Erythroblast (primary cell): ENCODE results near the gene CASZ1.

Experiments used
- DNase-seq, 2 experiments: peaks; one replicate each; lab custom pipeline; 2025; lab: John Stamatoyannopoulos, UW
- GATA1 ChIP-seq: IDR thresholded peaks from 2 replicates; pipeline ENCODE4 v1.6.1; 2011; ENCODE audit warnings: low read depth, mild to moderate bottlenecking, control low read depth, low read length, moderate library complexity
- POLR2A ChIP-seq: IDR thresholded peaks from 2 replicates; pipeline ENCODE4 v1.6.1; 2011; ENCODE audit warnings: mild to moderate bottlenecking, low read length

The CASZ1 gene

GRCh38 chr1:10818262-10819197 is 22.1 kb upstream of the CASZ1 start:
- DNase-seq, result no peak
- TF ChIP-seq POLR2A, result no peak
- TF ChIP-seq GATA1, result no peak

- DNase-seq, result no peak
These were observed 20.4 kb upstream of the CASZ1 start for GRCh38 chr1:10816743-10817369.

GRCh38 chr1:10816233-10816632 is 19.8 kb upstream of the CASZ1 start:
- no peak for TF ChIP-seq GATA1
- TF ChIP-seq POLR2A, result no peak
- no peak for DNase-seq

More at GRCh38 chr1:10816743-10817369, 20.4 kb upstream of the CASZ1 start:
- TF ChIP-seq POLR2A, result no peak
- no peak for TF ChIP-seq GATA1

- TF ChIP-seq GATA1 (no peak), POLR2A (no peak)
- DNase-seq, result no peak
These were observed 19.4 kb upstream of the CASZ1 start for GRCh38 chr1:10815858-10816195.

GRCh38 chr1:10814976-10815857 is 18.8 kb upstream of the CASZ1 start:
- DNase-seq, result no peak
- TF ChIP-seq POLR2A (no peak), GATA1 (no peak)

- TF ChIP-seq GATA1 (no peak), POLR2A (no peak)
These were observed 17.9 kb upstream of the CASZ1 start for GRCh38 chr1:10814312-10814711.

GRCh38 chr1:10813799-10814198 is 17.4 kb upstream of the CASZ1 start:
- no peak for DNase-seq
- TF ChIP-seq GATA1, result no peak
- no peak for TF ChIP-seq POLR2A

More at GRCh38 chr1:10814312-10814711, 17.9 kb upstream of the CASZ1 start:
- no peak for DNase-seq

GRCh38 chr1:10812387-10812915 is 16.0 kb upstream of the CASZ1 start:
- DNase-seq, result no peak
- no peak for TF ChIP-seq POLR2A
- no peak for TF ChIP-seq GATA1

- no peak for TF ChIP-seq GATA1
- TF ChIP-seq POLR2A, result no peak
- no peak for DNase-seq
These were observed 12.0 kb upstream of the CASZ1 start for GRCh38 chr1:10808441-10808840.

GRCh38 chr1:10806966-10807365 is 10.5 kb upstream of the CASZ1 start:
- TF ChIP-seq GATA1 (no peak), POLR2A (no peak)
- DNase-seq, result no peak

DNA sequence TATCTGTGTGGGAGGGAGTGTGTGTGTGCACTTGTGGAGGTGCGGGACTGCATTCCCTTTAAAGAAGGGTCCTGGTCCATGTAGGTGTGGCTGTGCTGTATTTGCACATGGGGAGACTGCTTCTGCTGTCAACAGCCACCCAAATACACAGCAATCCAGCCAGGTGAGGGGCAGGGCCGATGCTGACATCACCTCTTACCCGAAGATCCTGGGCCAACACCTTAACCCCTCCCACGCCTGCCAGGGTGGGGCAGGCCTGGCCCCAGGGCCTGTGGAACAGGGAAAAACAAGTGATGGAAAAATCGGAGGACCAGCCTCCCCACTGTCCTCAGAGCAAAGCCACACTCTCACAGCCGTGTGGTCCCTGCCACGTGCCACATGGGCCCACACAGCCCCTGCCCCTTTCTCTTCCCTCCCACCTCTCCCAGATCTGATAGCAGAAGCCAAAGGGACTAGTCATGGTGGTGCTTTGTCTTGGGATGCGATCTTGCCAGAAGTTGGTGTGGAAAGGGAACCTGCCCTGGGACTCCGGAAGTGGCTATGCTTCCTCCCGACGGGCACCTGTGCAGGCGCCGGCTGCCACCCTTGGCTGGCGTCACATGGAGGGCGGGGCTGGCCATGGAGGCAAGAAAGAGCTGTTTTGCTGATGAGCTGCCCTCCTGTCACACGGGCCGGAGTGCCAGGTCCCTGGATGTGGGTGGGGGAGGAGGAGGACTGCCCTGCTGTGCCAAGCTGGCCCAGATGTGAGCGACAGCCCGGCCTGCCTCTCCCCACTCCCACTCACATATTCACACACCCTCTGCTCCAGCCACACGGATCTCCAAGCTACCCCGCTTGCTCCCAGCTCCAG is 7.8 kb upstream of the CASZ1 start:
- TF ChIP-seq GATA1 (no peak), POLR2A (no peak)
- DNase-seq, result no peak

- no peak for DNase-seq
- TF ChIP-seq GATA1 (no peak), POLR2A (no peak)
These were observed 6.7 kb upstream of the CASZ1 start for GRCh38 chr1:10802944-10803715.

DNA sequence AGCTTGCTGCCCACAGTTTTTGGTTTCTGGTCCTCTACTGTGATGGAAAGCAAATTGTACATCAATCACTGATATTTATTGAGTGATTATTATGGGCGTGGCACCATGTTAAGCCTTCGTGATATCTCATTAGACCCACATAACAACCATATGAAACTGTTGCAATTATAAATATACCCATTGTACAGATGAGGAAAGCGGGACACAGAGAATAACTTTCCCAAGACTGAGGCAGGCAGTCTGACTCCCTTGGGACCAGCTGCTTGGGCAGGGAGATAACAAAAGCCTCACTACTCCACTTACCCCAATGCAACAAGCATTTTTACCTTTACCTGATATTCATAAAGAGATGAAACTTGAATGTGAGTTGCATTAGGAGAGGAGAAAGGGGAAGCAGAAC is 4.3 kb upstream of the CASZ1 start:
- TF ChIP-seq POLR2A, result no peak
- no peak for TF ChIP-seq GATA1
- DNase-seq, result no peak
